Measurements from ENCODE around the gene ARL17B.
"Not testable (repeated sequence)": the region's sequence is repeated elsewhere in the genome, so short reads cannot be mapped to it uniquely, and the experiment has no call there.

The ARL17B gene

DNA sequence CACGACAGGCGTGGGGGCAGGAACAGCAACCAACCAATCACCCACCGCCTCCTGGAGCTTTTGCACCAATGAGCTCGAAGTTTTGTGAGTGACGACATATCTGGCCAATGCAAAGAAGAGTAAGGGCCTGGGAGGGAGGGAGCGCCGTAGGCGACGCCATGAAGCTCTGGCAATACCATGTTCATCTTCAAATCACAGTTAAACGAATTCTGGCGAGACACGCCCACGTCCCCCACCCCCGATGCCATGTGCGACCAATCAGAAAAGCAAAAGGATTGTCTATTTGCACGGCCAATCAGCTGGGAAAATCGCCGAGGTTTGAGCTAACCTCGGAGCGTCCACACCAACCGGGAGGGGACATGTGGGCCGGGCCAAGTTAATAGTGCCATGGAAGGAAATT, at the start of gene ARL17B:
ARL17B (minus strand) TSS at position 12 of the 400 bp plus-strand sequence. CDS start 3,369 bp downstream, outside the sequence.
- peak; percentile 97 for DNase-seq

DNA sequence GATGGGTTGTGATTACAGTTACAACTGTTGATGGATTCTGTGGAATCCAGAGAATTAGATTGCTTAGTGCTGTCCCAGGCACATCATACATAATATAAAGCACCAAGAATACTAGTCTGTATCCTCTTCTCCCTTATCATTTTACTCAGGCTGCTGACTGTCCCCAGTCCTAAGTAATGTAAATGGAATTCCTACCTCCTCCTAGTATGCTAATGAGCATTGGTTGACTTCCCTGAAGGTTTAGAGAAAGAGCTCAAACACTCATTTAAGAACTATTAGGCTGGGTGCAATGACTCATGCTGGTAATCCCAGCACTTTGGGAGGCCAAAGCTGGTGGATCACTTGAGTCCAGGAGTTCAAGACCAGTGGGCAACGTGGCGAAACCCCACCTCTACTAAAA, 48.3 kb upstream of the ARL17B start:
- DNase-seq, result not testable (repeated sequence)

DNA sequence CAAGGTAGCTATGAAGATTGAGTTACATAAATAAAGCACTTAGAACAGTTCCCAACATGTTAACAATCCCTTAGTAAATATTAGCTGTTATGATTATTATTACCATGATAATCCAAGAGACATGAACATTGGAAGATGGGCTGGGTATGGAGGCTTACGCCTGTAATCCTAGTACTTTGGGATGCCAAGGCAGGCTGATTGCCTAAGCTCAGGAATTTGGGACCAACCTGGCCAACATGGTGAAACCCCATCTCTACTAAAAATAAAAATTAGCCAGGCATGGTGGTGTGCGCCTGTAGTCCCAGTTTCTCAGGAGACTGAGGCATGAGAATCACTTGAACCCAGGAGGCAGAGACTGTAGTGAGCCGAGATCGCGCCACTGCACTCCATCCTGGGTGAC, 45.6 kb upstream of the ARL17B start:
- not testable (repeated sequence) for DNase-seq

DNA sequence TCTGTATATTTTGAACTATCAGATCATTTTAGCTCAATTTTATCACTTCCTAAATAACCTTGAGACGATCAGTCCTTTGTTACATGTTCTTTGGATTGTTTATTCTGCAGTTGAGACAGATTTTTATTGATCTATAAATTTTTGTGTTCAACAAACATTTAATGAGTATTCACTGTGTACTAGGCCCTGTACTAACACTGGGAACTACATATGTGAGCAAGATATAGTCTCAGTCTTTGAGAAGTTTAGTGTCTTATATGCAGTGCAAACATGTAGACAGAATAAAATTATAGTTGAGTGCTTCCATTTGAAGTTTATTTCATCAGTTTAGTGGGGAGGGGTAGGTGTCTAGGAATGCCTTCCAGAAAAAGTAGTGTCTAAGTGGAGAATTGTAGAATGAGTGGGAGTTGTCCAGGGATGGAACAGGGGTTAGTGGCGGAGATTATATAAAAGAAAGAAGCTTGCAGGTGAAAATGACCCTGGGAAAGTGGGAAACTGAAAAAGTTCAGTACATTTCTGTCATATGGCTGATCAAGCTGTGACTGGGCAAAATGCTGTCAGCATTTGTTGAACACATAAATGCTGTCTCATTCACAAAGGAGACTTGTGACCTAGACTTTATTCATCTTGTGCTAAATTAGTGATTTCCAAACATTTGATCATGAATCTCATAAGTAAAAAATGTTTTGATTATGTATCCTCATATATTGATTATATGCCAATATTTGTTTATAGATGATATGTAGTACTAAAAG, 39.6 kb upstream of the ARL17B start:
- not testable (repeated sequence) for DNase-seq

DNA sequence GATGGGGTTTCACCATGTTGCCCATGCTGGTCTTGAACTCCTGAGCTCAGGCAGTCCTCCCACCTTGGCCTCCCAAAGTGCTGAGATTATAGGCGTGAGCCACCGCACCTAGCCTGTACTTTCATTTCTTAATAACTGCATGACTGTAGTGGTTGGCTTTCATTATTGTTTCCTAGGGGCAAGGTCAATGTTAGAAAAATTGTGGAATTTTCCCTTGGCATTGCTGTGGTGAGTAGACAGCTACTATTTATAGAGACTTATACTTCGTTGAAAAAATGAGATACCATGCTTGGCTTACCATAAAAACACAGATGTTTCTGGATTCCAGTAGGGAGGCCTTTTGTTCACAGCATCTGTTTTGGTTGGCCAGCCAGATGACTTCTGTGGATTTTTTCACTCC, 39.0 kb upstream of the ARL17B start:
- not testable (repeated sequence) for DNase-seq

DNA sequence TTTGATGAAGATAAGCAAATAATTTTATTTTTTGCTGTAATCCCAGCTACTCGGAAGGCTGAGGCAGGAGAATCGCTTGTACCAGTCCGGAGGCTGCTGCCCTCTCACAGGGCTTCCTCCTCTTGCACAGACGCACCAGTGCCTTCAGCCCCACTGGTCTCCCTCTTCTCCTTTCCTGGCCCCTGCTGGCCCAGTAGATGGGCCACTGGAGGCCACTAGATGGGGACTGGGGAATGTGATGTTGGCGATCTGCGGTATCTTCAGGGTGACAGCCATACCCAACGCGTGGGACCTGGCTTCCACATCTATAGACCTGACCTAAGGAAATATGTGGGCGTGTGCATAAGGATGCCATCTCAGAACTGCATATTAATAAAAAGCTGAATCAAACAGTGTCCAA, 38.4 kb upstream of the ARL17B start:
- DNase-seq, result not testable (repeated sequence)

DNA sequence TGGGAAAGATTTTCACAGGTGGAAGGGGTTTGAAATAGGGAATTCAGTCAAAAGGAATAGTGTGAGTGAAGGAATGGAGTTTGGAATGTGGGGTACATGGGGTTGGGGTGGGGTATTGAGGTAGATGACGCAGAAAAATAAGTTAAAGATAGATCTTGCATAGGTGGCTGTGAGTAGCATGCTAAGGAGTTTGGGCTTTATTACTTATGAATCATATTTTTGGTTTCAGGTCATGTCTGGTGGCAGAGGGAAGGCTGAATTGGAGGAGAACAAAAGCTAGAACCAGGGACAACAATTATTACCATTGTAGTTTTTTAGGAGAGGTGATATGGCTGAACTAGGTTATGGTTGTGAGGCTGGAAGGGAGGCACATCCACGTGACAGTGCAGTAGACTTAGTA, 34.7 kb upstream of the ARL17B start:
- DNase-seq, result not testable (repeated sequence)

DNA sequence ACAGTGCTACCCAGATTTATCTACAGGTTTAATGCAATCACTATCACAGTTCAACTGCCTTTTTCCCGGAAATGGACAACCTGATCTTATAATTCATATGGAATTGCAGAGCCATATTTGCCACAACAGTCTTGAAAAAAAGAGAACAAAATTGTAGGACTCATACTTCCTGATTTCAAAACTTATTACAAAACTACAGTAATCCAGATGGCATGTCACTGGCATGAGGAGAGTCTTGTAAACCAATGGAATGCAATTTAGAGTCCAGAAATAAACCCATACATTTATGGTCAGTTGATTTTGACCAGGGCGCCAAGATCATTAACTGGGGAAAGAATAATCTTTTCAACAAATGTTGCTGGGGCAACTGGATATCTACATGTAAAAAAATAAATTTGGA, 32.1 kb upstream of the ARL17B start:
- DNase-seq, result not testable (repeated sequence)

DNA sequence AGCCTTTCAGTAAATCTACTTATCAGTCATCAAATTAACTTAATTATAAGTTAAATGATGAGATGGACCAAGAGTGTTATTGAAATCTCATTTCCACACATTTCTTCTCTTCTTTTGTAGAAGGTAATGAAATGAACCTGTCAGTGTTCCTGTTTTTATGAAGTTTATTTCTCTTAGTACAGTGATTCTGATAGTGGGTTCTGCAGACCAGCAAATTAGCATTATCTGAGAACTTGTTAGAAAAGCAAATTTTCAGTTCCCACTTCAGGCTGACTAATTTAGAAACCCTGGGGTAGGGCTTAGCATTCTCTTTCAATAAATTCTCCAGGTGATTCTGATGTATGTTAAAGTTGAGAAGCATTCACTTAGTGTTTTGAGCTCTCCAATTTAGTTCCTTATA, 23.9 kb upstream of the ARL17B start:
- DNase-seq, result not testable (repeated sequence)

DNA sequence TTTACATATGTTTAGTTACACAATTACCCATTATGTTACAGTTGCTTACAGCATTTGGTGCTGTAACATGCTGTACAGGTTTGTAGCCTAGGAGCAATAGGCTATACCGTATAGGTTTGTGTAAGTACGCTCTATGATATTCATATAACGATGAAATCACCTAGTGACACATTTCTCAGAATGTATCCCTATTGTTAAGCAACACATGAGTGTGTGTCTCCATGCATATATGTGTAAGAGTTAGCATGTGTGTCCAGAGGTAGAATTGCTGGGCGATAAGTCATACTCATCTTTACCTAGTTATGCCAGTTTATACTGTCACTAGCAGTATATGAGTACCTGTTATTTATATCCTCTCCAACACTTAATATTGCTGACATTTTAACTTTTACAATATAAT, 21.6 kb upstream of the ARL17B start:
- not testable (repeated sequence) for DNase-seq

DNA sequence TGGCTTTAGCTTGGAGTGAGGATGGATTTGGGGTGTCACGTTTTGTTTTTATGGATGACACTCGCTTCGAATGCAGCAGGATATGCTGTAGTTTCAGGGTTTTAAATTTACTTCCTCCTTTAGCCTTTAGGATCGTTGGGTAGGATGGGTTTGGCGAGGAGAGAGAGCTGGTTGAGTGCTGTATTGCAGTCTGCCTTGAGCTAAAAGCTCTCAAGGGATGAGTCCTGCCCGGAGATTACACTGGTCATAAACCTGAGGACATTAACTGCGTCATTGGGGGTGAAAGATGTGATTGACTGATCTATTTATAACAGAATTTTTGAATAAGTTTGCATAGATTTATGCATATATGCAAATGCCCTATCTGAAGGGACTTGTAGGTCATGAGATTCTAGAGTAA, 11.9 kb upstream of the ARL17B start:
- not testable (repeated sequence) for DNase-seq

DNA sequence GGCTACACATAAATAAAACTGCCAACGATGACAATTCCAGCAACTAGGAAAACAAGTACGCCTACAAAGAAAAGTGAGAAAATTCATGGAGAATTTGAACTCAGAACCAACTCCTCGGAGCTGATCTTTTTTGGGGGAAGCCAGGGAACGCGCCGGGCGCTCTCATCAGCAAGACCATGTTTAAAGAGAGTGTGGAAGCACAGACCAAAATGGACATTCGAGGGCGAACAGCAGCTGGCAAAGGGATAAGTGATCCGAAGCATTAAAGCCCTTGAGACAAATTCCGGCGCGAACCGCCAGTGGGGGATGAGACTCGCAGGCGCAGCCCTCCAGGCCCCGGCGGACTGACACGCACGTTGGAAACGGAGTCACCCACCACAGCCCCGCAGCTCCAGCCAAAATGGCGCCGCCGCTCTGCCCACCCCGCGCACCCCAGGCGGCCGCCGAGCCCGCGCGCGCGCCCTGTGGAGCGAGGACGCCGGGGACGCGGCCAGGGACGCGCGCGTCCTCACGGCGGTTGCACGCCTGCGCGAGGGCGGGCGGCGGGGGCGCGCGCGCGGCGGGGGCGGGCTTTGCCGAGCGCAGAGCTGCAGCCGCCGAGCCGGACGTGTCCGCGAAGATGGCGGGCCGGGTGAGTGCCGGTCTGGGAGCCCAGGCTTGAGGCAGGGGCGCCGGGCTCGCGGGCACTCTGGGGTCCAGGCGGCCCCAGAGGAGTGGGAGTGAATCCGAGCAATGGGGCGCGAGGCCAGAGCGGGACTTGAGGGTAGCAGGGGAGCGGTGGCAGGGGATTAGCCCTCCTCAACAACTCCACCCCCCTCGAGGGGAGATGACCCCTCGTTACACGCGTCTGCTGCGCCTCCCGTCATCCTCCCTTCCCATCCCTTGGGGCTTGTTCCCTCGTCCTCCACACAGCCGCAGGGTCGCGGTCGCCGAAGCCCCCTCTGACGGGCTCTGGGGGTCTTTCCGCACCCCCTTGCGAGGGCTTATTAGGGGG, 11.0 kb upstream of the ARL17B start:
- not testable (repeated sequence) for DNase-seq

DNA sequence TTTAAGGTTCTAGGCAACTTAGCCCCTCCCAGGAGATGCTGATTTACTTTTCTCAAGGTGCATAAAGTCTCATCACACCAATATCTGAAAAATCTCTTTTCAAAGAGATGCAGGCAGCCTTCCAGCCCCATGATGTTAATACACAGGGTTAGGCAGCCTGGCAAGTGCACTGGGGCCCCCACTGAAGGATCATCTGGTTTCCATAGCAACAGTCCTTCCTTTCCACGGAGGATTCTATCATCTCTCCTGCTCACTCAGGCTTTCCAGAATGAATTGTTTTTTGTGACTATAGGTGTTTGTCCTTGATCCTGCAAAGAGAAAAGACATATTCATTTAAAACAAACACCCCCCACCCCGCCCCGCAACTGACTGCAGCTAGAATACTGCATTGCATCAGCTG, 6.0 kb upstream of the ARL17B start:
- not testable (repeated sequence) for DNase-seq

DNA sequence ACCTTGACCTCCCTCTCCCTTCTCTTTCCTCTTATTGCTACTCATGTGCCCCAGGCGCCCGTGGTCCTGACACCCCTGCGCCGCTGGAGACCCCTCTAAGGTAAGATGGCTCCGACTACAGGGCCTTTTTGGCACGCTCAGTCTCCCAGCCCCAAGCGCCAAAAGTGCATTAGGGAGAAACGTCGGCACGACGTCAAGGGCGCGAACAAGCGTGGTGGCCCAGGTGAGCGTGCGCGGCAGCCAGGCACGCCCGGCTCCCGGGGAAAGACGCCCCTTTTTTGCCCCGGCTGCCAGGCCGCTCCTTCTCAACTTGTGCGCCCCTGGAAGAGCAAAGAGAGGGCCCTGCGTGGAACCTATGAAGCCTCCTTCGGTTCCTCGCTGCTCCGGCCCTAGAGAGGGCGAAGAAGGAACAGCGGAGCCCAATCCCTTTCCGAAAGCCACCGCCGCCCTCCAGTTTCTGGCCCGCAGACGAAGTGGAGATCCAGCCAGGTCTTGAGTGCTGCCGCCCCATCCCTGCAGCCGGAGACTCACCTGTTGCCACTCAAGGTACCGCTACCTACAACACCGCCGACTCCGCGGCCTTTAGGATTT, 326 bp downstream of the ARL17B start:
- not testable (repeated sequence) for DNase-seq

DNA sequence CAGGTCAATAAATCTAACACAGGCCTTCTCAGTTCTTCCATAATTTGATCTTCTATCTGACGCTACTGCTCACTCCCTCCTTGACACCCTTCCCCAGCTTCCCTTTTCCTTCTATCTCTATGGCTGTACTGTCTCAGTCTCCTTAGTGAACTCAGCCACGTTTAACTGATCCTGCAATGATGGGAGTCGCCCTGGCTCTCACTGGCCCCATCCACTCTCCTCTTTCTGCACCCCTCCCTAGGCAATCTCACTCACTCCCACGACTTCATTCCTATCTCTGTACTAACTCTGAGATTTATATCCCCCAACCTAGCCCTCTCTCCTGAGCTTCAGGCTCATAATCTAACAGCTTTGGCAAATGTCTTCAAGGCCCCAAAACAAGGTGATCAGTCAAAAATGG, 7.7 kb downstream of the ARL17B start:
- not testable (repeated sequence) for DNase-seq

DNA sequence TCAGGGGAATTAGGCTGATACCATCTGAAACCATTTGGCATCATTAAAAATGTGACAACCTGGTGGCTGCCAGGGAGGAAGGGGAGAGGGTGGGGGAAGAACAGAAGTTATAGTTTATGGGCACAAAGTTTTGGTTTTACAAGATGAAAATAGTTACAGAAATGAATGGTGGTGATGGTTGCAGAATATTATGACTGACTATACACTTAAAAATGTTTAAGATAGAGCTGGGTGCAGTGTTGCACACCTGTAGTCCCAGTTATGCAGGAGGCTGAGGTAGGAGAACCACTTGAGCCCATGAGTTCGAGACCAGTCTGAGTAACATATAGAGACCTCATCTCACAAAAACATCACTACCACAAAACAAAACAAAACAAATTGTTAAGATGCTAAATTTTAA, 12.5 kb downstream of the ARL17B start:
- not testable (repeated sequence) for DNase-seq

DNA sequence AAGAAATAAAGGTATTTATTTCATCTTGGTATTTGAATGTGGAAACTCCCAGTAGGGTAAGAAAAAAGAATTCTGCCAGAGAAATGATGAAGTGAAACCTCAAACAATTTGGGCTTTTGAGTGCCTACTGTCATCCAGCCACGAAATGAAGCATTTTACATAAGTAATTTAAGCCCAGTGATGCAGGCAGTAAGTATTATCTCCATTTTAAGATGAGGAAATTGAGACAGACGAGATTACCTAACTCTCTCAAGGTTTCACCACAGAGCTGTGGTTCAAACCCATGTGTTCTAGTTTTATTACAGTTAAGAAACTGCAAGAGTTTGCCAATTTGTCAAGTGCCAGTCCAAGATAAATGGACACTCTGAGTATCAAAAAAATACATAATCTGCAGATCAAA, 13.2 kb downstream of the ARL17B start:
- not testable (repeated sequence) for DNase-seq

DNA sequence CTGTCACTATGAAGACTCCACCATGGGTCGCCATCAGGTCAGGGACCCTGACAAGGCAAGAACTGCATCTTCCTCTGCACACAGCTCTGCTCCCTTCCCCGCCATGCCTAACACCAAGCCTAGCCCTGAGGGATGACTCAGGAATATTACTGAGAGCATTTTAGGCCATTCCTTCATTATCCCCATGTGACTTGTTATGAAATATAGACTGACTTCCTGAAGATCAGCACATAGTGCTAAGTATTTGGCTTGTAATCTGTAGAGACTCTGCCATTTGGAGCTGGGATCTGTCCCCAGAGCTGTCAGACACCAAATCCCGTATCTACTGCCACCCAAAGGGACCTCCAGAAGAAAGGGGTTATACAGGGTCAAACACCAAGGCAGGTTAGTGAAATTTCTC, 19.4 kb downstream of the ARL17B start:
- not testable (repeated sequence) for DNase-seq

DNA sequence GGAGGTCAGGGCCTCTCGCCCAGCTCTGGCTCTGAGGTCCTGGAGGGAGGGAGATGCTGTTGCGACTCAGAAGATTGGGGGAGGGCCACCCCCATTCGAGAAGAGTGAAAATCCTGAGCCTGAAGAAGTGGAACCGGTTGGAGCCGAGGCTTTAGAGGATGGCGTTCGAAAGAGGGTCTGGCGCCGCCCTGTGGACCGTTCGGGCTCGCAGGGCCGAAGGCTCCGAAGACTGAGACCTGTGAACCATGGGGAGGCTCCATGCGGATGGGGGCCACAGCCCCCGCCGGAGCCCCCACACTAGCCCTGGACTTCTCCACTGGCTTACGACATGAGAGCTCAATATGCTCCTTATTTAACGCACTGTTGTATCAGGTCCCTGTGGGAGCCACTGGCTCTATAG, 20.3 kb downstream of the ARL17B start:
- not testable (repeated sequence) for DNase-seq

DNA sequence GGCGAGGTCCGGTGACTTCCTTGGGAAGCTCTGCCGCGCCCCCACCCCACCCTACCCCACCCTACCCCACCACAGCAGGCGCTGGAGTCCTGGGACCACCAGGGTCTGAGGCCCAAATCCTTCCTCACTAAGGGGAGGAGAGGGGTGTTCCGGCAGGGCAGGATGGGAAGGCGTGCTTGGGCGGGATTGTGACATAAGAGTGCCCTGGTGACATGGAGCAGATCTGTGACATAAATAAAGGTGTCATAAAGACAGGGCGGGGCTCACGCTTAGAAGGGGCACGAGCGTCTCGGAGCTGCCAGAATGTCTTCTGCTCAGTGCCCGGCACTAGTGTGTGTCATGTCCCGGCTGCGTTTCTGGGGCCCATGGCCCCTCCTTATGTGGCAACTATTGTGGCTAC, 66.7 kb downstream of the ARL17B start, which contains the start of gene LRRC37A:
LRRC37A (plus strand) TSS at position 301 of the 400 bp plus-strand sequence; CDS start at position 304, 3 bp downstream.
- not testable (repeated sequence) for DNase-seq

DNA sequence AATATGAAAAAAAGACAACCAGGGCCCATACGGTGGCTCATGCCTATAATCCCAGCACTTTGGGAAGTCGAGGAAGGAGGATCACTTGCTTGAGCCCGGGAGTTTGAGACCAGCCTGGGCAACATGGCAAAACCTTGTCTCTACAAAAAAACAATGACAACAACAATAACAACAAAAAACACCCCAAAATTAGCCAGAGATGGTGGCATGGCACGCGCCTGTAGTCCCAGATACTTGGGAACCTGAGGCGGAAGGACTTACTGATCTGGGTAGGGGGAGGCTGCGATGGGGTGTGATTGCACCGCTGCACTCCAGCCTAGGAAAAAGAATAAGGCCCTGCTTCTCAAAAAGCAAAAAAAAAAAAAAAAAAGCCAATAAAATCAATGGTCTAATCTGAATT, 69.9 kb downstream of the ARL17B start:
- DNase-seq, result not testable (repeated sequence)

DNA sequence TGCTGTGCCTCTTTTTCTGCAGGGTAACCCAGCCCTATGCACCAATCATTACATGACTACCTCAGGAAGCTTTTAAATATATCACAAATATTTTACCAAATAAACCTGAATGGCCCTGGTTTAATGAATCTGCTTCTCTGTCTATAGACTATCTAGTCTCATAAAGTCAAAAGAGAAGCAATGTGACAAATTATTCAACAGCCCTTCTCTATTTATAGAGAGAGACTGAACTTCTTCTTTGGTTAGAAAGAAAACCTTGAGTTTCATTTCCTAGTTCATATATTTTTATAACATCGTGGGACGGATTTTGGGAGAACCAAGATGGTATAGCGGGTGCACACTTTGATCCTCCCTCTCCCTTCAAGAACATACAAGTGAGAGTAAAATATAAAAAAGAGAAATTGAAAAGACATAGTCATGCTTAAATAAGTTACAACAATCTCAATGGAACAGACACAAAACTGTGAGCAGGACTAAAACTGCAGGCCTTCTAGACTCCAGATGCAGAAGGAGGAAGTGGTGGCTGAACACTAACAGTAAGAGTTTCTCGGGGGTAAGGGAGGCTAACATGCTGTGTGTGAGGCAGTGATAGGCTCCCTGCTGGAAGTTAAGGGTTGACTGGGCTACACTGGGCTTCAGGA, 70.5 kb downstream of the ARL17B start:
- DNase-seq, result peak; percentile 56

Data from CD4-positive, alpha-beta T cell treated with Interleukin-15 for 1 hour (primary cell).